ENCODE results near the gene LDAH.

DNA sequence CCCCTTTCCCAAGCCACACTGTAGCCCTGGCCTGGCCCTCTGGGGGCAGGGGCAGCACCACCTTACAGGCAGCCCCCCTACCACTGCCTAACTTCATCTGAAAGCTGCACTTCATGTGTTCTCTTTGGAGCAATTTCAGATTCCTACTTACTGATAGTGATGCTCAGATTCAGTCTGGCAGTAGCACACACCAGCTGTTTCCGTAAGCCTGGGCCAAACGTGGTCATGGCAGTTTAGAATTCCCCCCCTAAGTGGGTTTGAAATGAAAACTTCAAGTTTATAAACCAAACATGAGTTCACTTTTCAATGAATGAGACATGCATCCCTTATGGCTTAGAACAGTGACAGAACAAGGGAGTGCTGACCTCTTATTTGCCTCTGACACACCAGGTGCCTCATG lies 126.5 kb downstream of the LDAH start:
- TF ChIP-seq KLF10 (tag by site-specific recombination; IDR thresholded peaks at IDR 0.05) (no peak), KLF9 (tag by site-specific recombination; IDR thresholded peaks at IDR 0.05; ENCODE audit: low read depth) (no peak), OVOL3 (tag by site-specific recombination; IDR thresholded peaks at IDR 0.05) (no peak), ZNF514 (tag by site-specific recombination; IDR thresholded peaks at IDR 0.05) (no peak), ZNF24 (tag by site-specific recombination; IDR thresholded peaks at IDR 0.05) (no peak), ZNF510 (tag by site-specific recombination; IDR thresholded peaks at IDR 0.05; ENCODE audit: insufficient replicate concordance) (no peak), ZNF48 (tag by site-specific recombination; IDR thresholded peaks at IDR 0.05) (no peak), ZBTB1 (tag by site-specific recombination; IDR thresholded peaks at IDR 0.05) (no peak)
- TF ChIP-seq, protein P1, sequence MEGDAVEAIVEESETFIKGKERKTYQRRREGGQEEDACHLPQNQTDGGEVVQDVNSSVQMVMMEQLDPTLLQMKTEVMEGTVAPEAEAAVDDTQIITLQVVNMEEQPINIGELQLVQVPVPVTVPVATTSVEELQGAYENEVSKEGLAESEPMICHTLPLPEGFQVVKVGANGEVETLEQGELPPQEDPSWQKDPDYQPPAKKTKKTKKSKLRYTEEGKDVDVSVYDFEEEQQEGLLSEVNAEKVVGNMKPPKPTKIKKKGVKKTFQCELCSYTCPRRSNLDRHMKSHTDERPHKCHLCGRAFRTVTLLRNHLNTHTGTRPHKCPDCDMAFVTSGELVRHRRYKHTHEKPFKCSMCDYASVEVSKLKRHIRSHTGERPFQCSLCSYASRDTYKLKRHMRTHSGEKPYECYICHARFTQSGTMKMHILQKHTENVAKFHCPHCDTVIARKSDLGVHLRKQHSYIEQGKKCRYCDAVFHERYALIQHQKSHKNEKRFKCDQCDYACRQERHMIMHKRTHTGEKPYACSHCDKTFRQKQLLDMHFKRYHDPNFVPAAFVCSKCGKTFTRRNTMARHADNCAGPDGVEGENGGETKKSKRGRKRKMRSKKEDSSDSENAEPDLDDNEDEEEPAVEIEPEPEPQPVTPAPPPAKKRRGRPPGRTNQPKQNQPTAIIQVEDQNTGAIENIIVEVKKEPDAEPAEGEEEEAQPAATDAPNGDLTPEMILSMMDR (tag by site-specific recombination; IDR thresholded peaks at IDR 0.05): no peak
- TF ChIP-seq, protein P2, sequence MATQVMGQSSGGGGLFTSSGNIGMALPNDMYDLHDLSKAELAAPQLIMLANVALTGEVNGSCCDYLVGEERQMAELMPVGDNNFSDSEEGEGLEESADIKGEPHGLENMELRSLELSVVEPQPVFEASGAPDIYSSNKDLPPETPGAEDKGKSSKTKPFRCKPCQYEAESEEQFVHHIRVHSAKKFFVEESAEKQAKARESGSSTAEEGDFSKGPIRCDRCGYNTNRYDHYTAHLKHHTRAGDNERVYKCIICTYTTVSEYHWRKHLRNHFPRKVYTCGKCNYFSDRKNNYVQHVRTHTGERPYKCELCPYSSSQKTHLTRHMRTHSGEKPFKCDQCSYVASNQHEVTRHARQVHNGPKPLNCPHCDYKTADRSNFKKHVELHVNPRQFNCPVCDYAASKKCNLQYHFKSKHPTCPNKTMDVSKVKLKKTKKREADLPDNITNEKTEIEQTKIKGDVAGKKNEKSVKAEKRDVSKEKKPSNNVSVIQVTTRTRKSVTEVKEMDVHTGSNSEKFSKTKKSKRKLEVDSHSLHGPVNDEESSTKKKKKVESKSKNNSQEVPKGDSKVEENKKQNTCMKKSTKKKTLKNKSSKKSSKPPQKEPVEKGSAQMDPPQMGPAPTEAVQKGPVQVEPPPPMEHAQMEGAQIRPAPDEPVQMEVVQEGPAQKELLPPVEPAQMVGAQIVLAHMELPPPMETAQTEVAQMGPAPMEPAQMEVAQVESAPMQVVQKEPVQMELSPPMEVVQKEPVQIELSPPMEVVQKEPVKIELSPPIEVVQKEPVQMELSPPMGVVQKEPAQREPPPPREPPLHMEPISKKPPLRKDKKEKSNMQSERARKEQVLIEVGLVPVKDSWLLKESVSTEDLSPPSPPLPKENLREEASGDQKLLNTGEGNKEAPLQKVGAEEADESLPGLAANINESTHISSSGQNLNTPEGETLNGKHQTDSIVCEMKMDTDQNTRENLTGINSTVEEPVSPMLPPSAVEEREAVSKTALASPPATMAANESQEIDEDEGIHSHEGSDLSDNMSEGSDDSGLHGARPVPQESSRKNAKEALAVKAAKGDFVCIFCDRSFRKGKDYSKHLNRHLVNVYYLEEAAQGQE (tag by site-specific recombination; IDR thresholded peaks at IDR 0.05): no peak
